ENCODE measurements around the gene CFAP65.

CFAP65 gene

DNA sequence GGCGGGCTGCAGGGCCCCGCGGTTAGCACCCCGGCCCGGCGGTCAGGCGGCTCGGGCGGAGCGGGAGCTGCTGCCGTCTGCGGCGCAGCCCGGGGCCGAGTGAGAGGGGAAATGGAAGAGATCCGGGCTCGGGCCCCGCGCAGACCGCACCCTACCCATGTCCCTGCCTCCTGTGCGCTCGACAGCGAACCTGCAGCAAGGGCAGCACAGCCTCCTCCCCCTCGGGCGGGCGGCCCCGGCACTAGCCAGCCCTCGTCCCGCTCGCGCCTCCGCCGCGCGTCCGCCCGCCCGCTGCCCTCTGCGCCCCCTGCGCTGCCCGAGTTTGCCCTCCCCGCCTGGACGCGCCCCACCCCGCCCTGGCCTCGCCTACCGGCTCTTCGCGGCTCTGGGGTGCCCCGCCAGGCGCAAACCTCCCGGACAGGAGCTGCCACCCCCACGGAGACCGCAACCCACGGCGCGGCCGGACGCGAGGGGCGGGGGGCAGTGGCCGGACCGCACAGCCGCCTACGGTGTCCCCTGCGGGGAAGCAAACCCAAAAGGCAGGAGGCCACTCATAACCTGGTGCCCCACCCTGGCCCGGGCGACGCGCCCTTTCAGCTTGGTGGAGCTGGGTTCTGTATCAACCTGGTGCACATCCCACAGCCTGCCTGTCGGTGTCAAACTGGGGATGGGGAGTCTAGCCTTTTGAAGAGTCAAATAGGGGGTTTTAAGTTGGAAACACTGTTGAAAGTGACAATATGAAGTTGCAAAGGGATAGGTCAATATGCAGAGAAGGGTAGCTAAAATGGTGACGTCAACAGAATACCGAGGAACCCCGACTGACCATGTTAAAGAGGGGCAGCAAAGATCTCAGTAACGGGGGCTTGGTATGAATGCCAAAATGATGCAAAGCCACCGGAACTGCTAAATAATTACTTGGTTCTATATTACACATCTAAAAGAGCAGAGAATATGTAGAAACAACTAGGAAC is 19.8 kb upstream of the CFAP65 start, which contains the start of gene IHH:
Gene IHH, minus strand, starts transcription at position 101 of the 971 bp plus-strand sequence. CDS start 454 bp downstream, outside the sequence.
- no peak for DNase-seq

DNA sequence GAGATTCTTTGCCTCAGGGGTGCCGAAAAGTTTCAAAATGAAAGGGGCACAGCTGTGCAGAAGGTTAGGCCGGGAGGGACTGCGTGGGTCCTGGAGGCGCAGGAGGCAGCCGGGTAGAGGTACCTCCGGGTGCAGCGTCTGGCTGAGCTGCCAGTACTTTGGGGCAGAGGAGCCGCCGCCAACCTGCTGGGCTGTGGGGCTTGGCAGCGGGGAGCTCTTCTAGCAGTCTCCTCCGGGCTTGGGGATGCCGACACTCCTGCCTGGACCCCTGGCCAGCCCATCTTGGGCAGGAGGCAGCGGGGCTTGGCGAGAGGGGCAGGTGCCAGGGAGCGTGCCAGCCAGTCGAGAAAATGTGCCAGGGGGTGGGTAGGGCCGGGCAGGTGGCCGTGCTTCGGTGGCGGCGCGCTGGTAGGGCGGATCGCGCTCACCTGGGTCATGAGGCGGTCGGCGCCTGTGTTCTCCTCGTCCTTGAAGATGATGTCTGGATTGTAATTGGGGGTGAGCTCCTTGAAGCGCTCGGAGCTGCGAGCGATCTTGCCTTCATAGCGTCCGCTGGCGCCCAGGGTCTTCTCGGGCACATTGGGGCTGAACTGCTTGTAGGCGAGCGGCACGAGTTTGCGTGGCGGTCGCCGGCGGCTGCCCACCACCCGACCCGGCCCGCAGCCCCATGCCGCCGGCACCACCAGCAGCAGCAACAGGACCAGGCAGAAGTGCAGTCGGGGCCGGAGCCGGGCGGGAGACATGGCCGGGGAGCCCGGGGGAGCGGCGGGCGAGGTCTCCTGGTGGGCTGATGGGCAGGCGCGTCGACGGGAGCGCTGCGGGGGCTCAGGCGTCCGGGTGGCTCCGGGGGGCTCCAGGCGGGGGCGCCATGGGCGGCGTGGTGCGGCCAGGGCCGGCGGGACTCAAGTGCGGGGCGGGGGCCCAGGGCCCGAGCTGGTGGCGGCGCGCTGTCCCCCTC is 18.7 kb upstream of the CFAP65 start:
- no peak for DNase-seq

DNA sequence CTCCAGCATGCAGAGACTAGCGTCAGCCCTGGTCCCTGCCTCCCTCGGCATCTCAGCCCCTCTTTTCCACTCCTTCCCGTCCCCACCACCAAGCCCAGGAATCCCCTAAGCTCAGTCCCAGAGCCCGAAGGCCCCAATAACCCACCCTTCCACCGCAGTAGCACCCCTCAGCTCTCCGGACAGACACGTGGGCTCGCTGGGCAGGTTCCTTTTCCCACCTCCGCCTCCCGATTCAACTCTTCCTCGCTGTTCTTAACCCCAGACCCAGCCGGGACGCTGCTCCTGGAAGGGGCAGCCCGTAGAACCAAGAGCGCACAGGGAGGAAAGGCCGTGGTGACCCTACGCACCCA is 18.0 kb upstream of the CFAP65 start:
- no peak for DNase-seq

DNA sequence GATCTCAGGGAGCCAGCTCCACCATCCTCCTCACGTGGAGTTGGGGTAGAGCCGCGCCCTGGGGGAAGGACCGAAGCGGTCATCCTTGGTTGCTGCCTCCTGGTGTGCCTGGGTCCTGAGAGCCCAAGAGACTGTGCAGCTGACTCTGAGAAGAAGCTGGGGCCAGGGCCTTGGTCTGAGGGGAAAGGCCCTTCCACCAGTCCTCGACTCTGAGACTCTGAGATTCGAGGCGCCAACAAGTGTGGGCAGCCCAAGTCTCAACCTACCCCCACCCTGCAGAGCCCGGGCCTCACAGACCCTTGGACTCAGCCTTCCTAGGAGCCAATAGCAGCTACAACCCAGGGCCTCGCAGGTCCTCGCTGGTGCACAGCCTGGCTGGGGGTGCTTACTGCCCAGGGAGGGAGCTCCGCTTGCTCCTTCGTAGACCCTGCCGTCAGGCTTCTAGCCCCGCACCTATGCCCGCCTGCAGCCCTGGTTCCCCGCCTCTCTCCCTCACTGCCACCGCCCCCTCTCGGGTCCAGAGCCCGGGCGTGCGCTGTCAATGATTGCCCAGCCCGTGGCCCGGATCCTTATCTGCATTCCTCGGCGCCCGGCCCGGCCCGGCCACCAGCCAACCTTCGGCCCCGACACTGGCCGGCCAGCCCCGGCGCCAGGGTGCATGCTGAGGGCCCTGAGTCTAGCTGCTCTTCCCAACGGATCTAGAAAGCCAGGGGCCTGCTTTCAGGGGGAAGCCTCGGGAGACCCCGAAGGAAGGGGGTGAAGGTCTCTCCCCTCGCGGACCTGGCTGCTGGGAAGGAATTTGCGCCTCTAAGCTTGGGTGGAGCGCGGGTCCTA is 17.4 kb upstream of the CFAP65 start:
- DNase-seq = no peak

GRCh38 chr2:219057709-219058540 is 16.6 kb upstream of the CFAP65 start:
- peak; percentile 63 for DNase-seq

DNA sequence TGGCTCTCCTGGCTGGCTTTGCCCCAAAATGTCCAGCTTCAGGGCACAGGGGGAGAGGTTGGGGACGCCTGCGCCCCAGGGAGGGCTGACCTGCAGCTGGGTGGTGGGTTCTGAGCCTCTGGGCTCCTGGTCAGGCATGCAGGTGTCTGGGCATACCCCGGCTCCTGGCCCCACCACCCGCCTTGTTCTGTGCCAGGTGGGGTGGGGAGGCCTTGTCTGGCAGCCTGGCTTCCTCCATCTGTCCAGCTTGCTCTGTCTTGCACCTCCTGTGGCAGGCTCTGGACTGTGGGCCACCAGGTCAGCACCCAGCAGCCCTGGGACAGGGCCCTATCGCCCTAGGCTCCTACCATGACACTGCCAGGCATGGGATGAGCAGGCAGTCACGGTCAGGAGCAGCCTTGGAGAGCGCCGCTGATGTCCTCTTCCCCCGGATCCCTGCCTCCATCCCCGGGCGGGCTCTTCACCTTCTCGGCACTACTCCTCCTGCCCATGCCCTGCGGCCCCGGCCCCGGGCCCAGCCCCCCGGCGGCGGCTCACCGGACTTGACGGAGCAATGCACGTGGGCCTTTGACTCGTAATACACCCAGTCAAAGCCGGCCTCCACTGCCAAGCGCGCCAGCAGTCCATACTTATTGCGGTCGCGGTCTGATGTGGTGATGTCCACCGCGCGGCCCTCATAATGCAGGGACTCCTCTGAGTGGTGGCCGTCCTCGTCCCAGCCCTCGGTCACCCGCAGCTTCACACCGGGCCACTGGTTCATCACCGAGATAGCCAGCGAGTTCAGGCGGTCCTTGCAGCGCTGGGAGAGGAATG is 15.8 kb upstream of the CFAP65 start:
- no peak for DNase-seq

- DNase-seq = no peak
Measured at GRCh38 chr2:219056176-219056895, 15.0 kb upstream of the CFAP65 start.

- DNase-seq = no peak
Measured at GRCh38 chr2:219054956-219055903, 13.9 kb upstream of the CFAP65 start.

- DNase-seq = no peak
Measured at GRCh38 chr2:219049282-219049681, 8.0 kb upstream of the CFAP65 start.

DNA sequence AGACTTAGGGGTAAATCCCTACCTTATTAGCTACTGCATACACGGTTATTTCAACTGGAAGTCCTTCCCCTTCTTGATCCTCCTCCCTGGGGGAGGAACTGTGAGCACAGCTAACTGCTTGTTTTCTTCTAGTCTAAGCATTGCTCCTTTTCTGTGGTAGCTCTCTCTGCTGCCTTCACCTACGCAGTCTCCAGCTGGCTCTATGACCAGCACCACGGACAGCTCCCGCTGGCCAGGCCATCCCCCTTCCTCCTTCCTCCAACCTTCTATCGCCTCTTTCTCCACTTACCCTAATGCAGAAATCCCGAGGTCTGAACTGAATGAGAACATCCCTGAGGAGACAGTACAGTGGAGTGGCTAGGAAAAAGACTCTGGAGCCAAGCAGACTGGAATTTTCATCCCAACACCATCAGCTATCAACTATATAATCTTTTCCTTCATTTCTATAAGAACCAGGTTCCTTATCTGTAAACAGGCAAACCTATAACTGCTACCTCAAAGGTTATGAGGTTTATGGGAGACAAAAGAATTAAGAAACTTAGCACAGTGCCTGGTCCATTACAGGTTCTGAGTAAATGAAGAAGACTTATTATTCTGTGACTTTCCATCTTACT is 4.7 kb upstream of the CFAP65 start:
- DNase-seq = no peak

DNA sequence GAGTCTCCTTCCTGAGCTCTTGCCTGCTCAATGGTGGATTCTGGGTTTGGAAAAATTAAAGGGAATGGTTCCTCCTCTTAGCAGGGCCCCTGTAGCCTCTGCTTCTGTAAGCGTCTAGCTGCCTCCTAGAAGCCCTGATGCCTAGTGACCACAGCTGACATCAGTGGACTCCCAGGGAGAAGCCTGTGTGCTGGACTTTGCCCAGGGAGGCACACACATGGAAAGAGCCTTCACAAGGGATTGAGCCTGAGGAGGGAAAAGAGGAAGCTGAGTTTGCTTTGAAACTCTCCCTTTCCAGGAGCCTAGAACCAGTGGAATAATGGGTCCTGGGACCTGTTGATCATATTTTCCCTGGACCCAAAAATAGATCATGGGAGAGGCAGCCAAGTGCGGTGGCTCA is 1.4 kb upstream of the CFAP65 start:
- DNase-seq = no peak

GRCh38 chr2:219042157-219042556 is 841 bp upstream of the CFAP65 start:
- DNase-seq = no peak

DNA sequence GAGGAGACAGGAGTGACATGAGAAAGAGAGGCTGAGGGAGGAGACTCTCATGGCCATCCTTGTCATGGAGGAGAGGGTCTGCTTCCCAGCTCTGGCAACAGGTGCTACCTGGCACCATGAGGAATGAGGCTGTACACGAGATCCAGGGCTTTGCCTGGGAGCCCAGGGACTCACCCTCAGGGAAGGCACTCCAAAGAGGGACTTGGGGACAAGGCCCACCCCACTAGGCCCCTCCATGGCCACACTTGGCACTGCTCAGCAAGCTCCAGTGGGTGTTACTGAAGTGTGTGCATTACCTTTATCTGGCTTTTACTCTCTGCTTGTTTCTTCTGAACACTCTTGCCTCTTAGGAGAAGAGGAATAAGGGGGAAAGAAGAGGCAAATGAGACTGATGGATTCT is 2.7 kb downstream of the CFAP65 start:
- DNase-seq = no peak

DNA sequence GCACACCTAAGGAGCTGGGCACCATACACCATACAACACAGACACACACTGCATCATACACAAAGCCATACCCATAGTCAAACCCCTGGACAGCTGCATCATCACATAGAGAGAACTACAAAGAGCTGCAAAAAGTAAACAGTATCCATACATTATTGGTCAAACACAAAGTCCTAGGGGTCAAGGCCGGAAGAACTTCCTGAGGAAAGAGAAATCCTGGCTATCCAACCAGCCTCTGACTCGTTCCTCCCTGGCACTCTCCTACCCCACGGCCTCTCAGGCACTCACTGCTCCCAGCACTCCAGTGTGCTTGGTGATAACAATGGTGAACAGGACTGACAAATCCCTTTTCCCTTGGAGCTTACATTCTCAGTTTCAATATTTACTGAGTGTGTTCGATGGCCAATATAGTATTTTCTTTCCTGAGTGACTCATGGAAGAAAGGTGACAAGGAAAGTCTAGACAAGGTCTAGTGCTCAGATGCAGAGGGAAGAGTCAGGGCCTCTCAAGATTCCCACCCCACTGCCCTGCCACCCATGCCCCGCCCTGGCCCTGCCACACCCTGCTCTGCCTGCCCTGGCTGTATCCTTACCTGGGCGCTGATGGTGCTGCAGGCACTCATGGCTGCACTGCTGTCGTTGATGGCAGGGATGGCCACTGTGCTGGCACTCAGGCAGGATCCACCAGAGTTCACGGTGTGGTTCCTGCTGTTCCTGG is 3.4 kb downstream of the CFAP65 start:
- DNase-seq = no peak

DNA sequence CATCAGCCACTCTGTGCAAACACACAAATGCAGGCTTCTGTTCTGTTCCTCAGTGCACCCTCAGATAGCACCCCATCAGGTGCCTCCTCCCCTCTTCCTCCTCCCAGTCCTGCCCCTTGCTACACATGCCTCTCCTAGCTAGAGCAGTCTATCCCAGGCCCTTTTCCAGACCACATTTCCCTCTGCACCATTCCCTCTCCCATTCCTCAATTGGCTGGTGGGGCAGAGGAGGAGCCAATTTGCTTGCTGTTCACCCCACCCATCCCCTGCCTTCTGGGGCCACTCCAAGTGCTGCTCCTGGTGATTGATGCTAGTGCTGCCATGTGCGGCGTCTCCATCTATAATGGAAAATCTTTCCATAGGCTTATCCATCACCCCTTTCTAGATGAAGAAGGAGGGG is 5.4 kb downstream of the CFAP65 start:
- DNase-seq = no peak

DNA sequence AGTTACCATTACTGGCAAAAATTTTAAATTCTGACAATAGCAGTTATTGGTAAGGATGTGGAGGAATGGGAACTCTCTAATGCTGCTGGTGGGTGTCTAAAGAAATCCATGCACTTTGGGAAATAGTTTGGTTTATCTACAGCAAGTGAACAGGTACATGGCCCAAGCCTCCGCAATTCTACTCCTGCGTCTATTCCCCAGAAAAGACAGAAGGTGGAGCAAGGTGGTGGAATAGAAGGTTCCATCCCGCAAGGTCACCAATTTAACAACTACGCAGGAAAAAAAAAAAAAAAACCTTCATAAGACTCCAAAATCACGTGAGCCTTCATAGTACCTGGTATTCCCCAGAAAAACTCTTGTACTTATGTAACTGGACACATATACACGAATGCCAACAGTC is 6.5 kb downstream of the CFAP65 start:
- DNase-seq = no peak

- DNase-seq = no peak
Measured at GRCh38 chr2:219032051-219032745, 9.1 kb downstream of the CFAP65 start.
